Measurements from ENCODE around the gene ZBTB8A.
"Not testable (repeated sequence)": the region's sequence is repeated elsewhere in the genome, so short reads cannot be mapped to it uniquely, and the experiment has no call there.

Gene ZBTB8A

DNA sequence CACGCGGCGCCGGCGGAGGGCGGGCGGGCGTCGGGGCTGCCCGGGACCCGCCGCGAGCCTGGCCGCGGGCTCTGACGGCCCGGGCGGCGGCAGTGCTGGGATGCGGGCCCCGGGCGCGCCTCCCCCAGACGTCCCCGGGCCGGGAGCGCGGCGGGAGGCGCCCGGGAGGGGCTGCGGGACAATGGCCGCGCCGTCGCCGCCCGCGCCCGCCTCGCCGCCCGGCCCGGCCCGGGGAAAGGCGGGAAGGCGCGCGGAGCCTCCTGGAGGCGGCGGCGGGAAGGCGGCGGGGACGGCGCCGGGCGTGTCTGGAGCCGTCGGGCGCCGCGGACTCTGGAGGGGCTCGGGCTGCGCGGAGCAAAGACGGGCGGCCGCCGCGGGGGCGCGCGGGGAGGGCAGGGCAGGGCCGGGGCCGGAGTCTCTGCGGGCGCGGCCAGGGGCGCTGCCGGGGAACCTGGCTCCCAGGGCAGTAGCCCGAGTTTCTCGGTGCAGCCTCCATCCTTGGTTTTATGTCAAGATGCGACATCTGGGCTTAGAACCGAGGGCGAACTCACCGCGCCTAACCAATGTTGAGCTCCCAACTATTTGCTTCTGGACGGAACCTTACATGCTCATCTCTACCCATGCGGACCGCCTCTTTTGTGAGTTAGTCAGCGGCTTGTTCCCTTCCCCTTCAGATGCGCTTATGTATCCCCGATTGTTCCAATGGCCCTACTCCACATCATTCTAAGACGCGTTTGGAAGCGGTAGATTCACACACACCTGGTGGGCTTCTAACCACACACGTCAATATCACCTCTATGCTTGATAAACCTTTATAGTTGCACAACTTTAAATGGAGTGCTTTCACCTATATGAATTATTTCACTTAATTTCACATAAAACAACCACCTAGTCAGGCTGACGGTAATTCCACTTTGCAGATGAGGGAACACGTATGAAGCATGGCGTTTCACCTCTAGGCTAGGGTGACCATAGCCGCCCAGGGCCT, 651 bp downstream of the ZBTB8A start:
- DNase-seq = no peak

DNA sequence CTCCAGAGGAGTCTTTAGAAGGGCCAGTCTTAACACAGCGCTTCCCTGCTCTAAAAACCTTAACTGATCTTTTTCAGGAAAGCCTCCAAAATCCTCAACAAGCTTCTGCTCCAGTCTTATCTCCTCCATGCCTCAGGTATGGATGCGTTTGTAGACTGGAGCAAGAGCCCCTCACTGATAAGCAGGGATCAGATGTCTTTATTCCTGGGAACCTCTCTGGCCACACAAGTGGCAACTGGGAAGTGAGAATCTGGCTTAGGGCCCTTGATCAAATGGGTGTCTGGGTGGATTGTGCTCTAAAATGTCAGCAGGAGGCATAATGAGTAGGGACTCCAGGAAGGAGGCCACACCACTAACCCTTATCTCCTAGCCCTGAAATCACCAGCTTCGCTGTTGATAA, 1.4 kb downstream of the ZBTB8A start:
- DNase-seq = no peak

DNA sequence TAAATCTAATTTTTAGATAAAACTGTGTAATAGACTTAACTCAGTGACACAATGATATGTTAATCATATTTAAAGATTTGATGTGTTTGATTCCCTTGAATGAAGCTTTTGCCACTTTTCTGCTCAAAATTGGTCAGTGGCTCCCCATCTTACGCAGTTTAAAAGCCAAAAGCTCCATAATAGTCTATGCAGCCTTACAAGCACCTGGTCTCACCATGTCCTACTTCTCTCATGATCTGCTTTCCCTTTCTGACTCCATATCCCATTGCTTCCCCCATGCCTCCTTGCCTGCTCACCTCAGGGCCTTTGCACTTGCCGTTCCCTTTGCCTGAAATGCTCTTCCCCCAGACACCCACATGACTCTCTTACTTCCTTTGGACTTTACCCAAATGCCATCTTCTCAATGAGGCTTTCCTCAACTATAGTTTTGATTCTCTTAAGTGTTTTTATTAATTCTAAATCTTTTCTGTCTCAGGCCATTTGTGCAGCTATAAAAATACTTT, 1.9 kb downstream of the ZBTB8A start:
- DNase-seq = no peak

DNA sequence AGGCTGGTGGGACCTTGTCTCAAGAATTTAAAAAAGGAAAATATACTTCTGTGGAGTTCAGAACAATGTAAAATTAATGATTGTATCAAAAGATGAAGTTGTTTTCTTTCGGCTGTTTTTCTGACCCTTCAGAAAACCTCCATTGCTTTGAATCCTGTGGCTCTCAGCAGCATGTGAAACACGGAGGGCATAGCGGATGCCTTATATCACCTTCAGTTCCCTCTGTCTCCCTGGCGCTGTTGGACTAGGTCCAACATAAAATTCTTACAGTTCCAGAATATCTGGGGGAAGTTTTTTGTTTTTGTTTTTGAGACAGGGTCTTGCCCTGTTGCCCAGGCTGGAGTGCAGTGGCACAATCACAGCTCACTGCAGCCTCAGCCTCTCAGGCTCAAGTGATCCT, 7.4 kb downstream of the ZBTB8A start:
- no peak for DNase-seq

GRCh38 chr1:32549616-32550015, 10.4 kb downstream of the ZBTB8A start:
- no peak for DNase-seq

- no peak for DNase-seq
Measured at GRCh38 chr1:32554288-32554687, 15.1 kb downstream of the ZBTB8A start.

DNA sequence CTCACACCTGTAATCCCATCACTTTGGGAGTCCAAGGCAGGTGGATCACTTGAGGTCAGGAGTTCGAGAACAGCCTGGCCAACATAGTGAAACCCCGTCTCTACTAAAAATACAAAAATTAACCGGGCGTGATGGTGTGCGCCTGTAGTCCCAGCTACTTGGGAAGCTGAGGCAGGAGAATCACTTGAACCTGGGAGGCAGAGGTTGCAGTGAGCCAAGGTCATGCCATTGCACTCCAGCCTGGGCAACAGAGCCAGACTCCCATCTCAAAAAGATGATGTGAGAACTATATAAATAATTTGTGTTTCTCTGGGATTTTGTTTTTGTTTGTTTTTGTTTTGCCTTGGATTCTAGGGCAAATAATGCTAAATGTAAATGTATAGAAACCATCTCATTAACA, 17.8 kb downstream of the ZBTB8A start:
- not testable (repeated sequence) for DNase-seq

GRCh38 chr1:32557812-32558211, 18.6 kb downstream of the ZBTB8A start:
- no peak for DNase-seq

DNA sequence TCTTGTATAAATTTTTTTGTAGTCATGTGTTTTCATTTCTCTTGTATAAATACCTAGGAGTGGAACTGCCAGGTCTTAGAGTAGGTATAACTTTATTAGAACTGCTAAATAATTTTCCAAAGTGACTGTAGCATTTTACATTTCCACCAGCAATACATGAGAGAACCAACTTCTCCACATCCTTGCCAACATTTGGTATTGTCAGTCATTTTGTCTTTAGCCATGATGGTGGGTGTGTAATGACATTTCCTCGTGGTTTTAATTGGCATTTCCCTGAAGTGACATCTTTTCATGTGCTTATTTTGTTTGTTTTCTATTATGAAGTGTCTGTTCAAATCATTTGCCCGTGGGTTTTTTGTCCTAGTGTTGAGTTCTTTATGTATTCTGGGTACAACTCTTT, 29.7 kb downstream of the ZBTB8A start:
- no peak for DNase-seq

DNA sequence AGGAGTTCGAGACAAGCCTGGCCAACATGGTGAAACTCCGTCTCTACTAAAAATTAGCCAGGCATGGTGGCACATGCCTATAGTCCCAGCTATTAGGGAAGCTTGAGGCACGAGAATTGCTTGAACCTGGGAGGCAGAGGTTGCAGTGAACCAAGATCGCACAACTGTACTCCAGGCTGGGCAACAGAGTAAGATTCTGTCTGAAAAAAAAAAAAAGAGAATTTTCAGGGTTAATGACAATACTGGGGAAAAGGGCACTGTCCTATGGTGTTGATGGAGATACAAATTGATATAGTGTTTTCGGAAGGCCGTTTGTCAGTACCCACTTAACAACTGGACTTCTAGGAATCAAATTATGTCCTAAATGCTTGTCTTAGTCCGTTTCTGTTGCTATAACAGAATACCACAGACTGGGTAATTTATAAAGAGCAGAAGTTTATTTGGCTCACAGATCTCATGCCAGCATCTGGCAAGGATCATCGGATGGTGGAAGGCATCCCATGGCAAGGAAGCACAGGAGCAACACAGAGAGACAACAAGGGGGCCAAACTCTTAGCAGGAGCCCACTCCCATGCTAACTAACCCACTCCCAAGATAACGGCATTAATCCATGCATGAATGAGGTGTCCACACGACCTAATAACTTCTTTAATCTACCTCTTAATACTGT, 41.3 kb downstream of the ZBTB8A start:
- DNase-seq = no peak

GRCh38 chr1:32592943-32593342, 53.7 kb downstream of the ZBTB8A start:
- DNase-seq = no peak

DNA sequence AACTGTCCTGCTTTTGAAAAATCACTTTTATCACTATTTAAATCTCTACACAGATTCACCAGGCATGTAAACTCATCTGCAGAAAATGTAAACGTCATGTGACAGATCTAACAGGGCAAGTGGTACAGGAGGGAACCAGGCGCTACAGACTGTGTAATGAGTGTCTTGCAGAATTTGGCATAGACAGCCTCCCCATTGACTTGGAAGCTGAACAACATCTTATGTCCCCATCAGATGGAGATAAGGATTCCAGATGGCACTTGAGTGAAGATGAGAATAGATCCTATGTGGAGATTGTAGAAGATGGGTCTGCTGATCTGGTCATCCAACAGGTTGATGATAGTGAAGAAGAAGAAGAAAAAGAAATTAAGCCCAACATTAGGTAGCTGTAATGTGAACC, 60.8 kb downstream of the ZBTB8A start:
- no peak for DNase-seq

- no peak for DNase-seq
Measured at GRCh38 chr1:32605711-32606424, 66.6 kb downstream of the ZBTB8A start.

DNA sequence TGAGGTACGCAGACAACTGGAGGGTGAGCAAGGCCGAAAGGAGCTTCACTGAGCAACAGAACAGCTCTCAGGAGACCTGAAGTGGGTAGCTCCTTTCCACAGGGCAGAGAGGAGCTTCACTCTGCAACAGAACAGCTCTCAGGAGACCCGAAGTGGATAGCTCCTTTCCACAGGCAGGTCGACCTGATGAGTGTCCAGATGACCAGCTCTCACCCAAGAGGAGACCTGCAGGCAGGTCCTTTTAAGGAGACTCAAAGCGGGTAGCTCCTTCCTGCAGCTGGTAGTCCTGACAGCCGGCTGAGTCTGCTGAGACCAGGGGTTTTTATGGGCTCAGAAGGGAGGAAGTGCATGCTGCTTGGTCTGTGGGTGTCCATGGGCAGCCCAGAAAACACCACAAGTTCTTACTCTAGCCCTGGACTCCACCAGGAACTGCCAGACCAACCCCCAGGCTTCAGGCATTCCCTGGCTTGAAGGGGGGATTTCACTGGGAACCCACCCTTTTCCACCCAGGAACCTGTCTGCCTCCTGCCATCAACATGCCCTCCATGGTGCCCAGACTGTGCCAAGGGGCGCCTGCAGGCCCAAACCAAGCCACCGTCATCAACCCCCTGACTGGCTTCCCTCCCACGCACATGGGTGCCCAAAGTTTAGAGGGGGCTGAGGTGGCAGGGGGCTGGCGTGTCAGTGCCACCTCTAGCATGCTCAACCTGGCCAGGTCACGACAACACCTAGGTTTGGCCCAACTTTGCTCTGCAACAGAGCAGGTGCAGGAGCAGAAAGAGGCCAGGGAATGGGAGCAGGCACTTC, 67.5 kb downstream of the ZBTB8A start:
- DNase-seq = no peak

- no peak for DNase-seq
Measured at GRCh38 chr1:32609180-32609579, 70.0 kb downstream of the ZBTB8A start.

DNA sequence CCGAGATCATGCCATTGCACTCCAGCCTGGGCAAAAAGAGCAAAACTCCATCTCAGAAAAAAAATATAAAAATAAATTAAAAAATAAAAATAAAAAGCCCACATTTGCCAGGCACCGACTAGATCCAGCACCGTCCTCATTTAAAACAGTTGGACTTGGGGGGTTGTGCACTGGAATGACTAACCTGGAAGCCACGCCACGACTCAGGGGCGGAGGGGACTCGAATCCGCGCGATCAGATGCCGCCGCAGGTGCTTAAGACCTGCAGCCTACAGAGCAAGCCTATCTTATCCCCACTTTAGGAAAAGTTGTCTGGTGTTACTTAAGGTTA, 72.6 kb downstream of the ZBTB8A start:
- no peak for DNase-seq

- DNase-seq = peak; percentile 80
Measured at GRCh38 chr1:32612189-32612881, 73.1 kb downstream of the ZBTB8A start.

GRCh38 chr1:32613472-32613871, 74.2 kb downstream of the ZBTB8A start:
- DNase-seq = no peak

GRCh38 chr1:32618673-32619221, 79.5 kb downstream of the ZBTB8A start:
- DNase-seq = no peak

DNA sequence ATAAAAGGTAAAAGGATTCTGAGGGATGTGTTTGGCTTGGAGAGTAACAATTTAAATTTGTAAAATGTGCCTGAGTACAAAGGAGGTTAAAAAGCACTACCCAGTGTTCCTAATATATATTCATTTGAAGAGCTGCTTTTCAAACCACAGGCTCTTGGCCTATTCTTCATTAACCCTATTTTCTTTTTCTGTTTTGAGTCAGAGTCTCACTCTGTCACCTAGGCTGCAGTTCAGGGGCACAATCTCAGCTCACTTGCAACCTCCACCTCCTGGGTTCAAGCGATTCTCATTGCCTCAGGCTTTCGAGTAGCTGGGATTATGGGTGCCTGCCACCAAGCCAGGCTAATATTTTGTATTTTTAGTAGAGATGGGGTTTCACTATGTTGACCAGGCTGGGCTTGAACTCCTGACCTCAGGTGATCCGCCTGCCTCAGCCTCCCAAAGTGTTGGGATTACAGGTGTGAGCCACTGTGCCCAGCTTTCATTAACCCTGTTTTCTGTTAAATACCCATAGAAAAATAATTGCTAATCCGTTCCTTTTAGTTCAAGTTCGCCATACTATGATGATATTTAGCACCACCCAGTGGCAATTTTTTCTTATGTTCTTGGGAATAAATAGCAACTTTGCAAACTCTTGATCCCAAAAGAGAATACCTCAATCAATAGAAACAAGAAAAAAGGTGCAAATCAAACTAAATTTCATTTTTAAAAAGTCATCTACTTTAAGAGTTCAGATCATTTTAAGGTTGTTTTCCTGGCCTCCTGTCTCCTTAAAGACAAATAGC, 80.7 kb downstream of the ZBTB8A start:
- DNase-seq = no peak

GRCh38 chr1:32622205-32622604, 83.0 kb downstream of the ZBTB8A start:
- no peak for DNase-seq

Data from activated effector memory CD4-positive, alpha-beta T cell treated with anti-CD3 and anti-CD28 coated beads, Interleukin-2, amount 50 U/mL, for 16 hours (primary cell).